Measurements from ENCODE around the gene LRIG3. TPM values are rescaled to one million over a fixed set of nuclear protein-coding genes. Genes with fewer than 3 reads are reported as not detected.
A peak's percentile ranks its signal among the peaks of the same experiment; 100 is the strongest.

Gene LRIG3
- total RNA-seq, 1 experiment from 2014 or later: 9.9 TPM

- no peak for DNase-seq (ENCODE audit: low read depth)
Observed at GRCh38 chr12:58901664-58902063, 18.6 kb downstream of the LRIG3 start.

GRCh38 chr12:58897969-58898368, 22.3 kb downstream of the LRIG3 start:
- no peak for DNase-seq (ENCODE audit: low read depth)

- DNase-seq (ENCODE audit: low read depth): no peak
Observed at GRCh38 chr12:58896278-58896677, 24.0 kb downstream of the LRIG3 start.

- DNase-seq (ENCODE audit: low read depth): no peak
Observed at GRCh38 chr12:58895053-58895452, 25.3 kb downstream of the LRIG3 start.

GRCh38 chr12:58894040-58894439, 26.3 kb downstream of the LRIG3 start:
- DNase-seq (ENCODE audit: low read depth): no peak

GRCh38 chr12:58893495-58893894, 26.8 kb downstream of the LRIG3 start:
- peak; percentile 75 for DNase-seq (ENCODE audit: low read depth)

GRCh38 chr12:58889557-58889956, 30.7 kb downstream of the LRIG3 start:
- no peak for DNase-seq (ENCODE audit: low read depth)

GRCh38 chr12:58888131-58888783, 32.0 kb downstream of the LRIG3 start:
- no peak for DNase-seq (ENCODE audit: low read depth)

- DNase-seq (ENCODE audit: low read depth): no peak
Observed at GRCh38 chr12:58887068-58887467, 33.2 kb downstream of the LRIG3 start.

GRCh38 chr12:58886474-58886873, 33.8 kb downstream of the LRIG3 start:
- no peak for DNase-seq (ENCODE audit: low read depth)

GRCh38 chr12:58884916-58885315, 35.4 kb downstream of the LRIG3 start:
- no peak for DNase-seq (ENCODE audit: low read depth)

- DNase-seq (ENCODE audit: low read depth): no peak
Observed at GRCh38 chr12:58883576-58884334, 36.5 kb downstream of the LRIG3 start.

- DNase-seq (ENCODE audit: low read depth): no peak
Observed at GRCh38 chr12:58882826-58883225, 37.5 kb downstream of the LRIG3 start.

GRCh38 chr12:58881816-58882215, 38.5 kb downstream of the LRIG3 start:
- DNase-seq (ENCODE audit: low read depth): no peak

- no peak for DNase-seq (ENCODE audit: low read depth)
Observed at GRCh38 chr12:58880639-58881038, 39.7 kb downstream of the LRIG3 start.

- DNase-seq (ENCODE audit: low read depth): peak; percentile 87
Observed at GRCh38 chr12:58877243-58877743, 43.0 kb downstream of the LRIG3 start.

GRCh38 chr12:58873496-58873895, 46.8 kb downstream of the LRIG3 start:
- DNase-seq (ENCODE audit: low read depth): peak; percentile 16

GRCh38 chr12:58871556-58871955, 48.7 kb downstream of the LRIG3 start:
- no peak for DNase-seq (ENCODE audit: low read depth)

- DNase-seq (ENCODE audit: low read depth): no peak
Observed at GRCh38 chr12:58870595-58870994, 49.7 kb downstream of the LRIG3 start.

- DNase-seq (ENCODE audit: low read depth): no peak
Observed at GRCh38 chr12:58860788-58861240, 59.5 kb downstream of the LRIG3 start.

GRCh38 chr12:58860056-58860787, 60.1 kb downstream of the LRIG3 start:
- no peak for DNase-seq (ENCODE audit: low read depth)

- no peak for DNase-seq (ENCODE audit: low read depth)
Observed at GRCh38 chr12:58858030-58858429, 62.3 kb downstream of the LRIG3 start.

Measured in RPMI7951 (cell line).